LNCaP clone FGC (cell line): ENCODE results near the gene TSPAN17.

Source experiments
- DNase-seq: peaks from one replicate; pipeline ENCODE4 v3.0.0-alpha.2; 2011; ENCODE audit warnings: low read depth
- H3K4me3 ChIP-seq: 2 replicates; pipeline ENCODE4 v1.5.1; 2011; ENCODE audit warnings: mild to moderate bottlenecking, low read depth, low read length, control low read depth
- CTCF ChIP-seq: IDR thresholded peaks from 2 replicates; pipeline ENCODE4 v1.5.1; 2012; ENCODE audit warnings: mild to moderate bottlenecking; ENCODE audit not compliant: control insufficient read depth, insufficient read depth; ENCODE audit errors: extremely low read depth

The TSPAN17 gene

GRCh38 chr5:176612855-176613254 lies 34.4 kb upstream of the TSPAN17 start:
- DNase-seq, result no peak
- no peak for TF ChIP-seq CTCF
- no peak overlapping the region for H3K4me3 ChIP-seq

DNA sequence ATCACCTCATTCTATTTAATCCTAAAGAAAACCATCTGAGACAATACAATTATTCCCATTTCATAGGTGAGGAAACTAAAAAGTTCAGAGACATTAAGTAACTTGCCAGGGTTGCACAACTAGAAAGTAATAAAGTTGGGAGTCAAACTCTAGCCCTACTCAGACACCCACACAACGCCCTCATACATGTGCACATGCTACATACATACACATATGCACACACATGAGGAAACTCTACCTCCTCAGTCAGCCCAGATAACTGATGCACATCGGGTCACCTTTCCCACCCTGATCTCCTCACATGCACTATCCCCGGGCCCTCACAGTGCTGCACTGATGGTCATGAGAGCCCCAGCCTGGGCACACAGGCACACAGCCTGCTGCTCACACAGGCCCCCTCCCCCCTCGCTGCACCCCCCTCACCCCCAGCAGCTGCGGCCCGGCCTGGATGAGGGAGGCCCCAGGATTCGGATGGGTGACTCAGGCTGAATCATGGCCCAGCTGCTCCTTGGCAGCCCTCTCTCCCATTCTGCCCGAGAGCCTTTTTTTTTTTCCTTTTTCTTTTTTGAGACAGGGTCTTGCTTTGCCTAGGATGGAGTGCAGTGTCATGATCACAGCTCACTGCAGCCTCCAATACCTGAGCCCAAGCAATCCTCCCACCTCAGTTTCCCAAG lies 32.3 kb upstream of the TSPAN17 start:
- TF ChIP-seq CTCF, result no peak
- DNase-seq, result no peak
- H3K4me3 ChIP-seq, result no peak overlapping the region

DNA sequence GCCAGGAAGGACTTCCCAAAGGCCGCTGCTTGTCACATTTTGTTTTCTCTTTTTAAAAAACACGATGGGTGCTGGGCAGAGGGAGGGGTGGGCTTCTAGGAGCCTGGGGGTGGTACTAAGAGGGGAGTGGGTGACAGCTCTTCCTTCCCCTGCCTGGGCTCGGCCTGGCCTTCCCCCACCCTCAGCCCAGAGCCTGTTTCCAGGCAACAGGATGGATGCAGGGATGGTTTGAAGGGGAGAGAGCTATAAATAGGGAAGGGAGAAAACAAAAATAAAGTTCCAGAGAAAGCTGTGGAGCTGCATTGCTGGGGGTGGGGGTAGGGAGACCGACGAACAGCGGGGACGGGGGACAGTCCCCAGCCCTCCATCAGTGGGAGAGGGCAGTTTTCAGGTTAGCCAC lies 30.8 kb upstream of the TSPAN17 start:
- TF ChIP-seq CTCF, result no peak
- DNase-seq, result no peak
- H3K4me3 ChIP-seq, result no peak overlapping the region

- H3K4me3 ChIP-seq, result no peak overlapping the region
- DNase-seq, result no peak
- no peak for TF ChIP-seq CTCF
Observed at GRCh38 chr5:176618783-176619182, 28.5 kb upstream of the TSPAN17 start.

- TF ChIP-seq CTCF, result no peak
- H3K4me3 ChIP-seq, result no peak overlapping the region
- no peak for DNase-seq
Observed at GRCh38 chr5:176619203-176619568, 28.1 kb upstream of the TSPAN17 start.

DNA sequence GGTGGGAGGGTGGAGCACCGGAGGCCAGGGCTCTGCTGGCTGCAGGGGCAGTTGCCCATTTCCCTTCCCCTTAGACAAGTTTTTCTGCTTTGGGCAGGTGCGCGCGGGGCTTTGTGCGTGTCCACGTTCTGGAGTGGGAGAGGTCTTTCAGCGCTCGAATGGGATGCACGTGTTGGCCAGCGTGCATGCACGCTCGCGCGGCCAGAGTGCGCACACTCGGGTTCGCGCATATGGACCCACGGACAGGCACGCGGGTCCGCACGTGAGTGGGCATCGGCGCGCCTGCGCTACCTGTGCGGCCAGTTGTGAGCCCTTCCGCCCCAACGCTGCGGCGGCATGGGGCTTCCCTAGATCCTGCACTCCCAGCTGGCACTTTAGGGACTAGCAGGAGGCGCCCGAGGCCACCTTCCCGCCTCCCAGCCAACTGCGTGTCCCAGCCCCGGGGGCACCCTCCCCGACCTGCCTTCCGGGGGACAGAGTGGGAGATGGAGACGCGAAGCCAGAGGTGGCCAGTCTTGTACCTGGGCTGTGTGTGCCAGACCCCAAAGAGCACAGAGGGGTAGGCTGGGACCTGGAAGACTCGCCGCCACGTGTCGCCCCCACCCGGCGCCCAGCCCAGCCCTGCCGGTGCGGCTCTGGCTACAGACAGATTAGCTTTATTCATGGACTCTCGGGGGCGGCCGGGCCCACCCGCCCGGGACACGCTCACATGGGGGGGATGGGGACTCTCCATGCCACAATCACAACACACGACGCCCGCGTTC lies 27.5 kb upstream of the TSPAN17 start:
- no peak for DNase-seq
- no peak overlapping the region for H3K4me3 ChIP-seq
- TF ChIP-seq CTCF, result no peak
